ENCODE results near the gene INPP5D. TPM values are rescaled to one million over a fixed set of nuclear protein-coding genes. Genes with fewer than 3 reads are reported as not detected.
"Not testable (repeated sequence)": the region's sequence is repeated elsewhere in the genome, so short reads cannot be mapped to it uniquely, and the experiment has no call there.

INPP5D gene
- total RNA-seq, 1 donor from 2014 or later, result 7.6 TPM

DNA sequence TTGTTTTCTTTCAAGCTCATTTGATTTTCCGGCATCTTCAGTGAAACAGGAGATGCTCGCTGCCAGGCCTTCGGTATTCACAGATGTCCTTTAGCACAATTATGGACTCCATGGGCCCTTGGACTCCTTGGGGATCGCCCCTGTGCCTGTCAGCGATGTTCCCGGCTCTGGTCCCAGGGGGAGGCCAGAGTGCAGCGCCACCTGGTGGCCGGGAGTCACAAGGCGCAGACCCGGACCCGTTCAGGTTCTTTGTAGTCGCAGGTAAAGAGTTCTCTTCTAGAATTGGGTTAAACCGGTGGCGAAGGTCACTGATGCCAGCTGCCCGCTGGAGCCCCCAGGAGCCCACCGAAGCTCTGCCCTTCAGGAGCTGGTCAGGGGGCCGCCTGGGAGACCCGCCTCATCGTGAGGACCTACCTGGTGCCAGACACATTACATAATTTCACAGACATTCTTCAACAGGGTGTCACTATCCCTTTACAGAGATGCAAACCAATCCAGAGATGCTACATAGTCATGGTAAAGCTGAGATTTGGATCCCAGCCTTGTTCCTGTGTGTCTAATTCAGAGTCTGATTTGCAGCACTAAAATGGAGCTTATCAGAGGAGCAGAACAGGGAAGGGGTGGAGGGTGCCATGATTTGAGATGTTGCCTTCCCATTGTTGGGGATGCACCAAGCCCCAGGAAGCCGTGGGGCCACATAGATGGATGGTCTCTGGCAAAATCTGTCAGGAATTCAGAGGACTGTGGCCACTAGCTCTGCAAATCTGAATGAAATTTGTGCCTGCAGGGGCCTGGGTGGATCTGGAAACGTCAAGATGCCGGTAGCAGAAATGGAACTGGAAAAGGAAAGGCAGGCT lies 6.0 kb upstream of the INPP5D start:
- no peak for DNase-seq

DNA sequence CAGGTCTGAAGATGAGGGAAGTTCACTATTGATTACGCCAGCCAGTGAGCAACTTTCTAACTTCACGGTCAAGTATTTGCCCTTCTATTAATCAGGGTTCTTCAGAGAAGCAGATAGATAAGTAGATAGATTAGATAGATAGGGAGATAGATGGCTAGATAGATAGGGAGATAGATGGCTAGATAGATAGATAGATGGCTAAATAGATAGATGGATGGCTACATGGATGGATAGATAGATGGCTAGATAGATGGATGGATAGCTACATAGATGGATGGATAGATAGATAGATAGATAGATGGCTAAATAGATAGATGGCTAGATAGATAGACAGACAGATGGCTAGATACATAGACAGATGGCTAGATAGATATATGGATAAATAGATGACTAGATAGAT lies 4.8 kb upstream of the INPP5D start:
- no peak for DNase-seq

DNA sequence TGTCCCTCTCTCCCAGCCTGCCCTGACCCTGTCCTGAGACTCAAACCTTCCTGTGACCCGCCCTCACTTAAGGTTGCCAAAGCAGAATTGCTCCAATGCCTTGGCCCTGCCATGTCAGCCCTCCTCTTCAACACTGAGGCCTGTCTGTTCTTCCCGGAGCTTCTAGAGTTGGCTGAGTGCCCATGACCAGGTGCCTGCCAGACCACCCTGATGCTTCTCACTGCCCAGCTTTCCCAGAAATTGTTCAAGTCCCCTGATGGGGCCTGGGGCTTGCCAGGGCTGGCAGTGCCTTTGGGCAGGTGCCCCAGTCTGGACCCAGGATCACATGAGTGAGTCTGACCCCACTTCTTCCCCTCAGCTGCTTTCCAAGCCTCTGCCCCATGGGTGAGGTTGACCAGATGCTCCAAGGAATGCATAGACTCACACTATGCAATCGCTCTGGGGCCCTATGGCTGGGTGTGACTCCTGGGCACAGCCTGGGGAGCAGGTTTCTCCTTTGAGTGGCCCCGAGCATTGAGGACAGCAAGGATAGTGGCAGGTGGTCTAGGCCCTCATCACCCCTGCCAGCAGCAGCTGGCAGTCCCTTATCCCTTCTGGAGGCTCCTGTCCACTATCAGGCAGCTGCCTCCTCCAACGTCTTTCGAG lies 3.1 kb upstream of the INPP5D start:
- DNase-seq, result no peak

DNA sequence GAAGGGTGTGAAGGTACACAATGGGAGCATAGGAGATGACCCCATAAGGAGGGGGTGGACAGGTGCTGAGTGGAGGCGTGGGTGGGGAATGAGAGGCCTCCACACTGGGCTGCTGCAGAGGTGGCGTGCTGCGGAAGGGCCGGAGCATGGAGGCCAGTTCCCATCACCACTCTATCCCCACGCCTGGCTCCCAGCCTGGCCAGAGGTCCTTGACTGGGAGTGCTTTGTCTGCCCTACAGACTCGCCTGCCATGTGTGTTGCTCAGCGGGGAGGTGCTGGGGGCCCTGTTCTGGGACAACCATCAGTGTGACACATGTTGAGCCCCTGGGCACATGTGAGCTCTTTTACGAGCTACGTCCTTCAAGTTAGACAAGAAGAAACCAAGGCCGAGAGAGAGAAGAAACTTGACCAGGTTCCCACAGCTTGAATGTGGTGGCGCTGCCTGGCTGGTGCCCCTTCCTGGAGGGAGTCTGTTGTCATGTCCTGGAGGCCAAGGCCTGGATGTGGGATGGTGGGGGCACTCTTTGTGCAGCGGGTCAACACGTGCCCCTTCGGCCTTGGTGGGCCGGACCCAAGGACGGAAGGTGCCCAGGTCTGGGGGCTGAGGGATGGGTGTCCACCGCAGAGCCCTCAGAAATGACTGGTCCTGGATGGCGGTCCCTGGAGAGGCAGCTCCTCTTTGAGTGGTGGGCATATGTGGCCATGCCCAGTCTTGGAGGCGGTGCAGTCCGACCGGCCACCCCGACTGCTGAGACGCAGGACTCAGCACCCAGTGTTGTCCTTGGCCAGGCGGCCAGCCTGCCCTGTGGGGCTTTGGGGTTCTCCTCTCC lies 1.2 kb upstream of the INPP5D start:
- DNase-seq, result no peak

DNA sequence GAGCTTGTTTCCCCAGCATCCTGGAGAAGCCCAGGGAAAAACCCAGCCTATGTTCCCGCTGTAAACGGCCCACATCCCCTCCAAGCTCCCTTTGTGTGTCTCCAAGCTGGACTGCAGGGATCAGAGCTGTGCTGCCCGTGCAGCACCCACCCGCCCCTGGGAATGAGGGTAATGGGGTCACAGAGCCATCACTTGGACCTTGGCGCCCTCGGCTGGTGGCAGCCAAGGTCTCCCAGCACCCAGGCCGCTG lies 670 bp upstream of the INPP5D start:
- DNase-seq, result no peak

DNA sequence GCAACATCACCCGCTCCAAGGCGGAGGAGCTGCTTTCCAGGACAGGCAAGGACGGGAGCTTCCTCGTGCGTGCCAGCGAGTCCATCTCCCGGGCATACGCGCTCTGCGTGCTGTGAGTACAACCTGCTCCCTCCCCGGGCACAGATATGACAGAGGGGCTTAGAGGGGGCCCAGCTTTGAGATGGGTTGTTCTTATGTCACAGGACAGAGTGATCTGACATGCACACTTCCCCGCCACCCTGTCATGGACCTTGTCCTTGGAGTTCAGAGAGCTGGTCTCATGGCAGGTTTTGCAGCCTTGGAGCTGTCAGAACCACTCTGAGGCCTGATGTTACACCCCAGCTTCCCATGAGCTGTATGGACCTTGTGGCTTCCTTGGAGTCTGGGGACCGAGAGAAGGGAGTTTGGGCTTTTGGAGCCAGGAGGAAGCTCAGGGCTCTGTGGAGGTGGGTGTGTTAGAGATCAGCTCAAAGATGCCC lies 398 bp downstream of the INPP5D start:
- no peak for DNase-seq

DNA sequence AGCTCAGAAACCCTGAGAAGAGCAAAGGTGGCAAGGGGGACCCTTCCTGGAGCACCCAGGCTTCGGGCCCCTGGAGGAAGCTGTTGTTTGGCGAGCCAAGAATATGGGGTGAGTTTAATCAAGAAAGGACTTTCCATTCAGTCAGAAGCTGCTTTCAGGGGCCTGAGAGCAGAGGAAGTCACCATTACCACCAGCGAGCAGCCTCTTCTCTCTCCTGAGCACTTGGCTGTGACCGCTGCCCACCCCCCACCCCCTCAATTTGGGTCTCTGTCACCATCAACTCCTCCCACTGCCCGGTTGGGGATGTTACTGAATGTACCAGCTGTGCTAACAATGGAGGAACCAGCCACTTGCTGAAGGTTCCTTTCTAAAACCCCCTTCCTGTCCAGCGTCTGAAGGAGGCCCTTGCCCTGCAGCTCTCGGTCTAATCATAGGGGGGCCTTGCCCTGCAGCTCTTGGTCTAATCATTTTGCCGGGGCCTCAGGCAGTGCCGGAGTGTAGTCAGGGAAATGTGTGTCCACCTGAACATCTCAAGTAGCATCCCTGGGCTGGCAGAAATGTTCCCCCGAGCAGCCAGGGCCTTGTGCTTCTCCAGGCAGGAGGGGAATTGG lies 943 bp downstream of the INPP5D start:
- no peak for DNase-seq

DNA sequence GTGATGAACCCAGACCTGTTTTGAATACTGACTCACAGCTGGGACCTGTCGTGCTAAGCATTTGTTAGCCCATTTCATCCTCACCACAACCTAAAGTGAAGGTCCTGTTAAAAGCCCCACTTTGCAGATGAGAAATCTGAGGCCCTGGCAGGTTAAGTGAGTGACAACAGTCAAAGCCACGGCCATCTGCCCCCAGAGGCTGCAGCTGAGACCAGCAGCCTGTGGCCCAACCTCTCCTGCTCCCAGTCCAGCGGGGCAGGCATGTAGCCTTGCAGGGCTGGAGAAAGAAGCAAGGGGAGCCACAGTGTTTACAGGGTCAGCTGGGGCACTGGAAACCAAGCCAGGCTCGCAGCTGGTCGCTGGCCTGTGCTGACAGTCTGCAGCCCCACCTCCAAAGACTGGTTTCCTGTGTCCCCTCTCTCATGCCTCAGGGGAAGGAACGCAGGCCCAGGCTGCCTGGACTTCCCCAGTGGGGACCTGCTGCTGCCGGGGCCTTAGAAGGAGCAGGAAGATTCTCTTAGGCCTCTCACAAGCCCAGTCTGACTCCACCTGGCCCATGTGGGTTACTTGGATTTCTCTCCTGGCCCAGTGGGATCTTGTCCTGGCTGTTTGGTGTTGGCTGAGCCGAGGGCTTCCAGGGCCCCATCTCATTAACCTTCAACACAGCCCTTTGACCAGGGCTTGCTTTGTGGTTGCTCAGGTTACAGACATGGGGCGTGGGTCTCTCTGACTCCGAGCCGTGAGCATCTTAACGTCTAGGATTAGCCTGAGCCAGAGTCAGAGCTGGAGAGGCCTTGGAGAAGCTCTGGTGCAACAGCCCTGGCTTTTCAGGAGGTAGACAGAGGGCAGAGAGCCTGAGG lies 1.7 kb downstream of the INPP5D start:
- no peak for DNase-seq

DNA sequence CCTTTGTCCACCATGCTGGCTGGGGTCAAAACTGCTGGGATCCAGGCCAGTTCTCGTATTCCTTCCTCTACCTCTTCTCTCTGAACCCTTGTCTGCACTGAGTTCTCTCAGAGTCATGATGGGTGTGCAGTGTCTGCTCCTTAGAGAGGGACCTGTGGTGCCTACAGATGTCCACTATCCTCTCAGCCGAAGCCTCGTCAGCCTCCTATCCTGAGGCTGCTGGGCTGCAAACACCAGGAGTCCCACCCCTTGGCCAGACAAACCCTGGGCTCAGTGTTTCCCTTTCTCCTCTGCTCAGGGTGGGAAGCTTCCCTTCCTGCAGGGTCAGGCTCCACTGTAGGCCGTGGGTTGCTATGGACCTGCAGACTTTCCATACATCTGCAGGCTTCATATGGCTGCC lies 2.3 kb downstream of the INPP5D start:
- no peak for DNase-seq

DNA sequence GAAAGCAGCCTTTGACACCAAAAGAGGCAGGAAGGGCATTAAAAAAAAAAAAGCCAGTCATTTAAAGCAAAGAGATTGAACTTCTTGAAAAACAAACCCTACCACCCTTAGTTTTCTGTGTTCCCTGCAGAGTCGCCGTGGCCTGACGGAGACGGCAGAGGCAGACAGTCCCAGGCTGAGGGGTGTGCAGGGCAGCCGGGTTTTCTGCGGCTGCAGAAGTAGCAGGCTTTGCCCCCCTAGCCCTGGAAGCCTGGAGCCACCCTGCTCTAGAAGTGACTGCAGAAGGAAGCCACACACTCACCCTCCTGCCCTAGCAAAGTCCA lies 2.8 kb downstream of the INPP5D start:
- no peak for DNase-seq

DNA sequence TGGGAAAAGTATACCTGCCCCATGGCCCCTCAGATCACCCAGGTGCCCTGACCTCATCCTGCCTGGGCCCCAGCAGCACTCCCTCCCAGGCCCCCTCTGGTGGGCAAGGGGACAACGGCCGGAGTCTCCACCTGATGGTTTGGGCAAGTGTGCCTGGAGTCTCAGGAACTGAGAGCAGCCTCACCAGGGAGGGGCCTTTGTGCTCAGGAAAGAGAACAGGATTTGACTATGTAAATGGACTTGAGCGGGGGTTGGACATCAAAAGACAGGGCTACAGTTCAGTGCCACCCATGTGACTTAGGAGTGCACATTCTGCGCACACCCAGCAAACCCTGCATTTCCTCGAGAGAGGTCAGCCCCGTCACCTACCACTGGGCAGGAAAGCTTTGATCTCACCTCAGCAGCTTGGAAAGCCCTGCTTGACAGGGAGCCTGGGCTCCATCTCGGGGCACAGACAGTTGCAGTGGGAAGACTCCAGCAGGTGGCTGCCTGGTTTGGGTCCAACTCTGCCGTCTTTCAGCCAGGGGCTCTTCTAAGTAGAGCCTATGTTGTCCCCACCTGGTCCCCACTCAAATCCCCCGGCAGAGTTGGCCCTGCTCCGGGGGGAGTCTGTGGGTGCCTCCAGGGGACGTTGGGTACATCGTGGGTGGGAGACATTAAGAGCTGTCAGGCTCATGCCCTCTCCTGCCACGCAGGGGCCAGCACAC lies 3.3 kb downstream of the INPP5D start:
- no peak for DNase-seq

DNA sequence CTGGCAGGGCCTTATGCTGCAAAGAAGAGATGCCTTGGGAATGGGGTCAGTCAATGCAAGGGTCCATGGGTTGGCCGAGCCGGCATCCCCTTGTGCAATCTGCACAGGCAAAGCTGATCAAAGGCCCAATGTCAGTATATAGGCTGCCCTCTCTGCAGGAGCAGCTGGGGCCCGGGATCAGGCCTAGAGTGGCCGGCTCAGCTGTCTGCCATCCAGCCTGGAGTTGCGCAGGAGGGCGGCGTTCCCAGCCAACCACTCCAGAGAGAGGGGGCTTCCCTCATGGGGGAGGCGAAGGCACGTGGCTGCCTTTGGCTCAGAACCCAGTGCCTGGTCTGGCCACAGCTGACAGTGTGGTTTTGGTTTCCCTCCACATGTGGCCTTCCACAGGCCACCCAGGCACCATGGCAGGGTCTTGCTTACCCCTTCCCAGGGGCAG lies 3.9 kb downstream of the INPP5D start:
- no peak for DNase-seq

DNA sequence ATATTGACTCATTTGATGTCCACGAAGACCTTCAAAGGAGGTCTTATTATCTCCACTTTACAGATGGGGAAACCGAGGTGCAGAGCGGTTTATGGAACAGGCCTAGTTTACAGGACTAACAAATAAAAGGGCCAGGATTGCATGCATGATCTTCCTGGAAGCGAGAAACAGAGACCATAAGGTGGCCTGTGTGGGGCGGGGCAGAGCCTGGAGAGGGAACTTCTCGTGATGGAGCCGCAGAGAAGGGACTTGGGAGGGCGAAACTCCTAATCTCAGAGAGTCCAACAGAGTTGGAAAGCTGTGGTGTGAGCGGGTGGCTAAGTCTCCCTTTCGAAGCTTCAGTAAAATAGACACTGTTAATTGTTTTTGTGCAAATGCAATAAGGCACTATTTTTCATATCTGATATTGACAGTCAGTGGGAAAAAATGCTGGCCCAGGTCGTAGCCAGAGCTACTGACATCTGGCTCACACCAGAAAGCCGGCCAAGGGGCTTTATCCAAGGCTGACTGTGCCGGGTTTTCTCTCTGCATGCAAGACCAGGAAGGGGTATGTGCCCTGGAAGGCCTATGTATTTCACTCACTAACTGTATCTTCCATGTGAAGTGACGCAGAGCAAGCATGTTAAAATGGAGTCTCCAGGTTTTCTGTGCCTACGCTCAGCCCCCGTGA lies 4.5 kb downstream of the INPP5D start:
- no peak for DNase-seq

DNA sequence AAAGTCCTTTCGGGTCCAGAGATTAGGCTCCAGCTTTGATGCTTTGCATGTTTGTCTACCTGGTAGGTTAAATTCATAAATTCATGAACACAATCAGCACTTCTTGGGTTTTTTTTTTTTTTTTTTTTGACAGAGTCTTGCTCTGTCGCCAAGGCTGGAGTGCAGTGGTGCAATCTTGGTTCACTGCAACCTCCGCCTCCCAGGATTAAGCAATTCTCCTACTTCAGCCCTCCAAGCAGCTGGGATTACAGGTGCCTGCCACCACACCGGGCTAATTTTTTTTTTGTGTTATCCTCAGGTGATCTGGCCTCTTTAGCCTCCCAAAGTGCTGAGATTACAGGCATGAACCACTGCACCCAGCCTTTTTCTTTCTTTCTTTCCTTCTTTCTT lies 5.1 kb downstream of the INPP5D start:
- not testable (repeated sequence) for DNase-seq

DNA sequence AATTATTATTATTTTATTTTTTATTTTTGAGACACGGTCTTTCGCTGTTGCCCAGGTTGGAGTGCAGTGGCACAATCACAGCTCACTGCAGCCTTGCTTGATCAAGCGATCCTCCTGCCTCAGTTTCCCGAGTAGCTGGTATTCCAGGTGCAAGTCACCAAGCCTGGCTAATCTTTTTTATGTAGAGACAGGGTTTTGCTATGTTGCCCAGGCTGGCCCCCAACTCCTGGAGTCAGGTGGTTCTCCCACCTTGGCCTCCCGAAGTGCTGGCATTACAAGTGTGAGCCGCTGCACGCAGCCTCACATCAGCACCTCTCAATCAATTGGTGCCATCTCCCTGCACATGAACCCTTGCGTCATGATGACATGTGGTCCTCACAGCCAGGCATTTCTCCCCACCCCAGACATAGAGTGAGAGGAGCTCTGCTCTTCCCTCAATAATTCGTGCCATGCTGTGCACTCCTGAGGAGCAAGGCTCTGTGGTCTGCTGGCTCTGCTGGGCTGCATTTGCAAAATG lies 5.9 kb downstream of the INPP5D start:
- no peak for DNase-seq

DNA sequence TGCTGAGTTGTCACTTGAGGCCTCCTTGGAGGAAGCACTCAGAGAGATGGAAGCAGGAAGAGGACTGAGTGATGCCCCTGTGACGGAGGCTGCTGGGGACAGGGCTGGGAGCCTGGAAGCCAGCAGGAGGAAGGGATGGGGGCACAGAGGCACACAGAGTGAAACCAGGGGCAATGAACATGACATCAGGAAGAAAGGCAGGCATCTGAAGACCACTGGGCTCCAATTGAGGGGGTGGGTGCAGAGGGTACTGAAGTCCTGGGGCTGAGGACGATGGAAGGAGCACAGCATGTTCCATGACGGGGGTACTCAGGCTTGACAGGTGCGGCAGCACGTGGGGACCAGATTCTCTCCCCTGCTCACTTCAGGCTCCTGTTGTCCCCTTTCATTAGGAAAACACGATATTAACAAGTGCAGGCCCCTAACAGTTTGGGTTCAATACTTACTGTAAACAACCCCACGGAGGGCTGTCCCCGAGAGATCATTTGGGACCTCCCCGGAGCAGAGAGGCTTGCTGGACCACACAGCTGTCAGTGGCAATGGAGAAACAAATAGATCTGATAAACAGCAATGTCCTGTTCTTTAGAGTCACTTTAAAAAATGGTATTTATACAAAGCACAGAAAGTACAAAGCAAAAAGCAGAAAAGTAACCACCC lies 8.7 kb downstream of the INPP5D start:
- no peak for DNase-seq

DNA sequence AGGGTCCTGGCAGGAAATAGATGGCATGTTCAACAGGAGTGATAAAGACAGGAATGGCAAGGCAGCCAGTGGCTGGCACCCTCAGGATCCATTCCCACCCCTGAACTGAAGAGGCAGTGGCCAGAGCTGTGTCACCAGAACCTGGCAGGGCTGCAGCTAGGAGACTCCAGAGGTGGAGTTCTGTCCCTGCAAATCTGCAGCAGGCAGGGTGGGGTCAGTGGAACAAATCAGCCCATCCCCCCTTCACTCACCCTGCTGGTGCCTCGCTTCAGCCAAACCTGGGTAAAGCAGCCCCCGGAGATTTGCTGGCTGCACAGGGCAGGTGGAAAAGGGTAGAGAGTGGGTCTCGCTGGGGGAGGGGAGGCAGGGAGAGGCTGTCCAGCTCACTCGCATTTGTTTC lies 12.7 kb downstream of the INPP5D start:
- no peak for DNase-seq

DNA sequence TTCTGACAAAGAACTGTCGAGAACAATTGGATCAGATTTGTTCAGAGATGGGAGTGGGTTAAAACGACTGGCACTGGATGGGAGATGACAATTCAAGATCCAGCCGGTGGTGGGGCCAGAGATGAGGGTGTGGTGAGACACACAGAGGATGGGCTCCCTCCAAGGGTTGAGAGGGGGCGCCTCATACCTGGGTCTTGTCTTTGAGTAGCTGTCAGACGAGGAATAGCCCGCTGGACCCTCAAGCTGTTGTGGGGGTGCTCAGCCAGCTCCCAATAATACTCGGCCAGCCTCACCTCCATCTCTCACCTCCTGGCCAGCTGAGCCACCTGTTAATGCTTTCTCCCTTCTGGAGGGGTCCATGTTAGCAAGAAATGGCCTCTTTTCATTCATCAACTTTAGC lies 14.0 kb downstream of the INPP5D start:
- no peak for DNase-seq

DNA sequence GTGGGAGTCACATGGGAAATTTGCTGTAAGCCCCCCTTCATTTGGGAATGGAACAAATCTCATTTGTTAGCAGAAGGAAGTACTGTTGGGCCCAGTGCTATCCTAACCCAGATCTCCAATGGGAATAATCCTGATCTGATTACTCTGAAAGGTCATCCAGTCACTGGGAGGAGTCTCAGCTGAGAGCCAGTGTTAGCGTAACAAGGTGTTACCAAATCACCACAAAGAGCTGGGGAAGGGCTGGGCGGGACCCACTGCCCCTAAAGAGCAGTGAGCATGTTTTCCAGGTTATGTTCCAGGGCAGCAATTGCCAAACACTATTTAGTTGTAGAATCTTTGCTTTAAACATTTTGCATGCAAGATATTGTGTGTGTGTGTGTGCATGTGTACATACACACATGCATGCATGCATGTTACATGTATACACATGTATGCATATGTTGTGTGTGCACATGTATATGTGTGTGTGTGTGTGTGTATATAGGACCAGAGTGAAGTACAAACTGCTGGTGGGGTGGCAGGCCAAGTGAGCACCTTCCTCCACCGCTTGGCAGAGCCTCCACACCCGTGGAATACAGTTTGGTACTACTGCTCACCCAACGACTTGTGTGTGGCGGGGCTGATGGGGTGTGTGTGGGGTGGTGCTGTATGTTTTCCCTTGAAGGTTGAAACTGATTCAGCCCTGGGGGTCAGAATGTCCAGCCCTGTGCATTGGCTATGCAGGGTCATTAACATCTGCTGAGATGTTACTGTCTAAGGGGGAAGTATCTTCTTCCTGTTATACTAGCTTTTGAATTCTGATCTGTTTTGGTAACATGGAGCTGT lies 15.2 kb downstream of the INPP5D start:
- no peak for DNase-seq

Measured in skin of body (tissue), 2 donors.